Osteocyte (in vitro differentiated cells): ENCODE data around the gene SP2. TPM values are rescaled to one million over a fixed set of nuclear protein-coding genes. Genes with fewer than 3 reads are reported as not detected.
"Not testable (repeated sequence)": the region's sequence is repeated elsewhere in the genome, so short reads cannot be mapped to it uniquely, and the experiment has no call there.

Experiments used
- DNase-seq: peaks from one replicate; pipeline ENCODE4 v3.0.0; 2021; ENCODE audit warnings: mixed read lengths; ENCODE audit not compliant: unreplicated experiment; ENCODE audit errors: extremely low spot score
- H3K27ac Mint-ChIP-seq: one replicate; pipeline ENCODE4 v1.8.0; 2021; ENCODE audit warnings: mild to moderate bottlenecking, mixed read lengths; ENCODE audit not compliant: unreplicated experiment
- H3K27me3 Mint-ChIP-seq: one replicate; pipeline ENCODE4 v1.8.0; 2021; ENCODE audit warnings: mixed read lengths; ENCODE audit not compliant: unreplicated experiment
- H3K36me3 Mint-ChIP-seq: one replicate; pipeline ENCODE4 v1.8.0; 2021; ENCODE audit warnings: mixed read lengths; ENCODE audit not compliant: unreplicated experiment
- H3K4me1 Mint-ChIP-seq: one replicate; pipeline ENCODE4 v1.8.0; 2021; ENCODE audit warnings: mixed read lengths; ENCODE audit not compliant: unreplicated experiment
- H3K4me3 Mint-ChIP-seq: one replicate; pipeline ENCODE4 v1.8.0; 2021; ENCODE audit warnings: mild to moderate bottlenecking, moderate library complexity, mixed read lengths; ENCODE audit not compliant: unreplicated experiment
- H3K9me3 Mint-ChIP-seq: one replicate; pipeline ENCODE4 v1.8.0; 2021; ENCODE audit warnings: mixed read lengths; ENCODE audit not compliant: unreplicated experiment
- CTCF ChIP-seq: fragments of 200-600 bp; sonication (generic); IDR thresholded peaks from 2 replicates; pipeline ENCODE4 v1.5.0; 2021; ENCODE audit warnings: antibody characterized with exemption, mild to moderate bottlenecking, moderate library complexity
- total RNA-seq: library from RNA; stranded (reverse); gene quantifications from 2 replicates; pipeline ENCODE4 v1.2.1, GENCODE V29; 2021

SP2 gene
- total RNA-seq, 1 donor from 2014 or later = 19.9 TPM

GRCh38 chr17:47934856-47935255 is 38.8 kb downstream of the SP2 start:
- Mint-ChIP-seq H3K27me3 (no peaks in the 10 kb centered on the region), H3K4me1 (peaks cover 12% of the 10 kb centered on the region), H3K9me3 (no peaks in the 10 kb centered on the region), H3K27ac (no peak overlapping the region), H3K36me3 (no peaks in the 10 kb centered on the region), H3K4me3 (no peak overlapping the region)
- no peak for DNase-seq
- no peak for TF ChIP-seq CTCF

- H3K27ac Mint-ChIP-seq, H3K4me3 Mint-ChIP-seq, DNase-seq: not testable (repeated sequence)
Observed at GRCh38 chr17:47935468-47935867, 39.4 kb downstream of the SP2 start.

GRCh38 chr17:47935961-47936360 is 39.9 kb downstream of the SP2 start:
- peaks cover 4% of the 10 kb centered on the region for H3K27me3 Mint-ChIP-seq
- no peaks in the 10 kb centered on the region for H3K36me3 Mint-ChIP-seq
- no peak for TF ChIP-seq CTCF
- H3K9me3 Mint-ChIP-seq = no peaks in the 10 kb centered on the region
- no peak for DNase-seq
- H3K4me1 Mint-ChIP-seq = peaks cover 15% of the 10 kb centered on the region
- no peak overlapping the region for H3K27ac Mint-ChIP-seq
- H3K4me3 Mint-ChIP-seq = no peak overlapping the region

More at GRCh38 chr17:47935468-47935867, 39.4 kb downstream of the SP2 start:
- not testable (repeated sequence) for H3K36me3 Mint-ChIP-seq, H3K9me3 Mint-ChIP-seq, H3K27me3 Mint-ChIP-seq
- peaks cover 12% of the 10 kb centered on the region for H3K4me1 Mint-ChIP-seq

- DNase-seq = no peak
- Mint-ChIP-seq H3K4me1 (peaks cover 15% of the 10 kb centered on the region), H3K9me3 (no peaks in the 10 kb centered on the region), H3K27ac (no peak overlapping the region), H3K4me3 (no peak overlapping the region), H3K36me3 (no peaks in the 10 kb centered on the region), H3K27me3 (peaks cover 6% of the 10 kb centered on the region)
- no peak for TF ChIP-seq CTCF
Observed at GRCh38 chr17:47937941-47938340, 41.9 kb downstream of the SP2 start.

GRCh38 chr17:47941246-47942095 is 45.4 kb downstream of the SP2 start, which contains the start of gene PNPO:
Gene PNPO (plus strand): TSS chr17:47941571. CDS start chr17:47941676, 105 bp downstream.
- no peak for TF ChIP-seq CTCF
- peak within 1 kb of the TSS; percentile 77 for H3K4me3 Mint-ChIP-seq
- peaks cover 6% of the 10 kb centered on the region for H3K27me3 Mint-ChIP-seq
- peak within 1 kb of the TSS; percentile 76 for H3K27ac Mint-ChIP-seq
- DNase-seq = peak; percentile 92
- H3K36me3 Mint-ChIP-seq = no peaks in the 10 kb centered on the region
- peaks cover 13% of the 10 kb centered on the region for H3K4me1 Mint-ChIP-seq
- H3K9me3 Mint-ChIP-seq = no peaks in the 10 kb centered on the region
